ENCODE results near the gene VAPB. TPM values are rescaled to one million over a fixed set of nuclear protein-coding genes. Genes with fewer than 3 reads are reported as not detected.

The VAPB gene
- total RNA-seq, 1 experiment from 2014 or later: 51.1 TPM

GRCh38 chr20:58448958-58449357, 59.9 kb downstream of the VAPB start:
- Histone ChIP-seq H3K36me3 (ENCODE audit: control insufficient read depth in 1 of 2, insufficient read depth in 2 of 2, low read length in 2 of 2) (peaks cover 6 to 9% of the 10 kb centered on the region in 2 experiments; a peak in 3 of 4 replicates), H3K27me3 (ENCODE audit: insufficient read depth, low read length) (no peaks in the 10 kb centered on the region), H3K4me1 (ENCODE audit: control insufficient read depth in 1 of 2, insufficient read depth in 2 of 2, low read length in 2 of 2) (no peaks in the 10 kb centered on the region), H3K9ac (ENCODE audit: low read length) (no peak overlapping the region), H3K9me2 (ENCODE audit: insufficient read depth) (no peaks in the 10 kb centered on the region), H3K27ac (ENCODE audit: low read depth, low read length) (no peak overlapping the region), H3K4me2 (ENCODE audit: low read length) (no peak overlapping the region), H2AFZ (ENCODE audit: low read depth, low read length, poor library complexity, severe bottlenecking) (no peak overlapping the region), H4K20me1 (ENCODE audit: insufficient read depth) (no peaks in the 10 kb centered on the region), H3K79me2 (ENCODE audit: insufficient read depth, low read length) (no peaks in the 10 kb centered on the region), H3K4me3 (replicated peaks in 1 of 2; ENCODE audit: low read depth in 1 of 2, low read length in 2 of 2) (no peak overlapping the region), H3K9me3 (ENCODE audit: control insufficient read depth in 1 of 2, insufficient read depth in 1 of 2, low read depth in 1 of 2, low read length in 2 of 2) (no peaks in the 10 kb centered on the region; a peak in 1 of 4 replicates)
- no peak for TF ChIP-seq EZH2phosphoT487 (IDR thresholded peaks at IDR 0.05; ENCODE audit: borderline replicate concordance)
- no peak for TF ChIP-seq ZFX (IDR thresholded peaks at IDR 0.05)
- no peak for TF ChIP-seq SIN3A (IDR thresholded peaks at IDR 0.05; ENCODE audit: low read depth)
- no peak for TF ChIP-seq REST (IDR thresholded peaks at IDR 0.05; ENCODE audit: low read depth)
- no peak for TF ChIP-seq SRF (IDR thresholded peaks at IDR 0.05; ENCODE audit: low read depth)
- TF ChIP-seq JUND (IDR thresholded peaks at IDR 0.05): no peak
- TF ChIP-seq ZNF274 (IDR thresholded peaks at IDR 0.05; ENCODE audit: low read depth, low read length): no peak
- no peak for TF ChIP-seq TCF7L2 (IDR thresholded peaks at IDR 0.05; ENCODE audit: borderline replicate concordance, extremely low read depth, insufficient read depth, insufficient read length)
- no peak for ATAC-seq
- BruUV-seq (replicated peaks): no TSS peak
- ChIA-PET CTCF (no interaction called here), POLR2A (no interaction called here), RAD21 (ENCODE audit: low non-redundant PET in 1 of 2, low total read pairs in 2 of 2, uncharacterized antibody in 2 of 2, unreplicated experiment in 2 of 2) (no interaction called here)
- no peak for DNase-seq (ENCODE audit: low read depth, low spot score)
- intact Hi-C loops (cut with micrococcal nuclease): no loop called here
